GM21381 (cell line): ENCODE measurements around the gene GPR179.
A peak's percentile ranks its signal among the peaks of the same experiment; 100 is the strongest.

Experiments used
- ATAC-seq: cut with Tn5 transposase; IDR thresholded peaks from one replicate; pipeline ENCODE4 v1.9.1; 2021; ENCODE audit warnings: mild to moderate bottlenecking, moderate library complexity; ENCODE audit not compliant: unreplicated experiment

The GPR179 gene

GRCh38 chr17:38343608-38344419 is at the start of gene GPR179:
GPR179 (minus strand) TSS chr17:38343956; CDS start chr17:38343789, 167 bp downstream.
- no peak for ATAC-seq

- no peak for ATAC-seq
Measured at GRCh38 chr17:38379448-38379847, 35.7 kb upstream of the GPR179 start.

GRCh38 chr17:38369124-38369886 is 25.5 kb upstream of the GPR179 start:
- no peak for ATAC-seq

GRCh38 chr17:38364741-38365140 is 21.0 kb upstream of the GPR179 start:
- ATAC-seq, result no peak

- no peak for ATAC-seq
Measured at GRCh38 chr17:38363016-38363415, 19.3 kb upstream of the GPR179 start.

- no peak for ATAC-seq
Measured at GRCh38 chr17:38361694-38362465, 18.1 kb upstream of the GPR179 start.

- no peak for ATAC-seq
Measured at GRCh38 chr17:38358586-38359513, 15.1 kb upstream of the GPR179 start.

- ATAC-seq, result no peak
Measured at GRCh38 chr17:38357486-38358123, 13.8 kb upstream of the GPR179 start.

- no peak for ATAC-seq
Measured at GRCh38 chr17:38355251-38355650, 11.5 kb upstream of the GPR179 start.

- ATAC-seq, result no peak
Measured at GRCh38 chr17:38354466-38354865, 10.7 kb upstream of the GPR179 start.

- ATAC-seq, result no peak
Measured at GRCh38 chr17:38353668-38354067, 9.9 kb upstream of the GPR179 start.

GRCh38 chr17:38353086-38353604 is 9.4 kb upstream of the GPR179 start:
- no peak for ATAC-seq

- peak; percentile 18 for ATAC-seq
Measured at GRCh38 chr17:38352245-38353085, 8.7 kb upstream of the GPR179 start.

- peak; percentile 82 for ATAC-seq
Measured at GRCh38 chr17:38351412-38352222, 7.9 kb upstream of the GPR179 start, which contains the start of gene SOCS7. SOCS7 (plus strand) TSS chr17:38351844; CDS start chr17:38352053, 209 bp downstream.

- ATAC-seq, result no peak
Measured at GRCh38 chr17:38350035-38350434, 6.3 kb upstream of the GPR179 start.

- ATAC-seq, result no peak
Measured at GRCh38 chr17:38349097-38349730, 5.5 kb upstream of the GPR179 start.

GRCh38 chr17:38345743-38346142 is 2.0 kb upstream of the GPR179 start:
- ATAC-seq, result no peak
